Sigmoid colon (tissue), 7 donors: Measurements from ENCODE around the gene RANBP1. TPM values are rescaled to one million over a fixed set of nuclear protein-coding genes. Genes with fewer than 3 reads are reported as not detected.

ENCODE experiments used
- DNase-seq: peaks from one replicate; pipeline ENCODE4 v3.0.0-alpha.2; 2019
- H3K27ac ChIP-seq, 4 donors: fragments of 200-600 bp; sonication (generic); one replicate each; pipeline ENCODE4 v1.5.1; 2016 to 2019; ENCODE audit warnings: mild to moderate bottlenecking in 1 of 4
- H3K27me3 ChIP-seq, 3 donors: fragments of 200-600 bp; sonication (generic); one replicate each; pipeline ENCODE4 v1.5.1; 2019; ENCODE audit warnings: mild to moderate bottlenecking in 1 of 3
- H3K36me3 ChIP-seq, 4 donors: fragments of 200-600 bp; sonication (generic); one replicate each; pipeline ENCODE4 v1.5.1; 2016 to 2019
- H3K4me1 ChIP-seq, 4 donors: fragments of 200-600 bp; sonication (generic); one replicate each; pipeline ENCODE4 v1.5.1; 2017 to 2019
- H3K4me3 ChIP-seq, 4 donors: fragments of 200-600 bp; sonication (generic); one replicate each; pipeline ENCODE4 v1.5.1; 2017 to 2019; ENCODE audit warnings: mild to moderate bottlenecking in 2 of 4, moderate library complexity in 1 of 4
- H3K9me3 ChIP-seq, 4 donors: fragments of 200-600 bp in 3 of 4; sonication (generic) in 3 of 4; one replicate each; pipeline versions ENCODE4 v1.5.1 to v1.6.1; 2013 to 2019
- CTCF ChIP-seq, 4 experiments: fragments of 450-650 bp in 3 of 4; fragments of 200-600 bp in 1 of 4; IDR thresholded peaks; one replicate each; pipeline ENCODE4 v1.5.1; 2016 to 2019; ENCODE audit warnings: antibody characterized with exemption in 4 of 4, mild to moderate bottlenecking in 3 of 4, moderate library complexity in 2 of 4
- EP300 ChIP-seq, 4 donors: sonication (generic); formaldehyde crosslinking; IDR thresholded peaks; one replicate each; pipeline ENCODE4 v1.6.1; 2017; ENCODE audit warnings: antibody characterized with exemption in 4 of 4
- POLR2A ChIP-seq, 2 donors: fragments of 450-650 bp; IDR thresholded peaks; one replicate each; pipeline ENCODE4 v1.6.1; 2016; ENCODE audit warnings: antibody characterized with exemption in 2 of 2, mild to moderate bottlenecking in 2 of 2, moderate library complexity in 2 of 2
- POLR2AphosphoS5 ChIP-seq, 4 donors: sonication (generic); formaldehyde crosslinking; IDR thresholded peaks; one replicate each; pipeline ENCODE4 v1.6.1; 2017; ENCODE audit warnings: antibody characterized with exemption in 4 of 4
- WGBS, 2 donors: extraction: QIAGEN DNeasy Blood & Tissue Kit; methylation state at CpG; one replicate each; pipeline ENCODE4 v1.1.7; 2013; 5-methylcytosine and 5-hydroxymethylcytosine counted together
- intact Hi-C: fragments of 100-400 bp; cut with DNase I; formaldehyde crosslinking; loops from one replicate; pipeline ENCODE4 v1.15.1; 2023
- polyA plus RNA-seq, 3 donors: library from polyadenylated mRNA; stranded (reverse); fragments of 200-250 nt; gene quantifications; one replicate each; pipeline ENCODE4 v1.2.3, GENCODE V29; 2013
- total RNA-seq, 4 donors: library from RNA; depleted of rRNA; stranded (reverse); fragments of >200 nt; gene quantifications; one replicate each; pipeline ENCODE4 v1.1.0, GENCODE V29; 2016
- donor health status: healthy with polysubstance abuse.
- donor health status: Bipolar disorder and iron deficiency.
- donor health status: healthy.

RANBP1 gene
- total and polyA plus RNA-seq, 7 donors = 67.9 to 194 (median 154) TPM

GRCh38 chr22:20088263-20088648 is 27.6 kb upstream of the RANBP1 start:
- DNase-seq = no peak
- Histone ChIP-seq H3K27me3 (no peaks in the 10 kb centered on the region), H3K4me1 (peaks cover 0 to 28% (median 23%) of the 10 kb centered on the region in 4 donors), H3K9me3 (no peaks in the 10 kb centered on the region), H3K27ac (no peak overlapping the region), H3K4me3 (no peak overlapping the region), H3K36me3 (peaks cover 56 to 77% (median 66%) of the 10 kb centered on the region in 4 donors)
- TF ChIP-seq CTCF (IDR thresholded peaks at IDR 0.05) = no peak
- no peak for TF ChIP-seq POLR2A (IDR thresholded peaks at IDR 0.05)
- TF ChIP-seq POLR2AphosphoS5 (IDR thresholded peaks at IDR 0.05) = no peak
- TF ChIP-seq EP300 (IDR thresholded peaks at IDR 0.05) = no peak
- intact Hi-C loops = loop anchor here (10.0 kb wide), 1 partner anchor 113 kb away; no protein-coding TSS in a partner anchor
- 95 to 96% methylated on average over 8 of the region's 8 CpGs for WGBS, 2 donors

- Histone ChIP-seq H3K4me1 (peaks cover 0 to 16% (median 11%) of the 10 kb centered on the region in 4 donors), H3K4me3 (no peak overlapping the region), H3K36me3 (peaks cover 64 to 89% (median 73%) of the 10 kb centered on the region in 4 donors), H3K9me3 (no peaks in the 10 kb centered on the region), H3K27me3 (no peaks in the 10 kb centered on the region), H3K27ac (no peak overlapping the region)
- intact Hi-C loops = loop anchor here (10.0 kb wide), 1 partner anchor 115 kb away; no protein-coding TSS in a partner anchor
- 94 to 96% methylated on average over 17 of the region's 17 CpGs for WGBS, 2 donors
- no peak for DNase-seq
- TF ChIP-seq EP300 (IDR thresholded peaks at IDR 0.05) (no peak), CTCF (IDR thresholded peaks at IDR 0.05) (no peak), POLR2A (IDR thresholded peaks at IDR 0.05) (no peak), POLR2AphosphoS5 (IDR thresholded peaks at IDR 0.05) (no peak)
These were observed 26.5 kb upstream of the RANBP1 start for GRCh38 chr22:20089226-20089976.

GRCh38 chr22:20089977-20090729 is 25.8 kb upstream of the RANBP1 start:
- Histone ChIP-seq H3K4me3 (no peak overlapping the region), H3K36me3 (peaks cover 64 to 96% (median 80%) of the 10 kb centered on the region in 4 donors), H3K9me3 (no peaks in the 10 kb centered on the region), H3K27me3 (no peaks in the 10 kb centered on the region), H3K4me1 (peaks cover 0 to 9% (median 4%) of the 10 kb centered on the region in 4 donors), H3K27ac (no peak overlapping the region)
- intact Hi-C loops = loop anchor here (10.0 kb wide), 1 partner anchor 115 kb away; no protein-coding TSS in a partner anchor
- TF ChIP-seq EP300 (IDR thresholded peaks at IDR 0.05) (no peak), CTCF (IDR thresholded peaks at IDR 0.05) (no peak), POLR2A (IDR thresholded peaks at IDR 0.05) (no peak), POLR2AphosphoS5 (IDR thresholded peaks at IDR 0.05) (no peak)
- 94% methylated on average over 11 of the region's 11 CpGs for WGBS, 2 donors
- no peak for DNase-seq

GRCh38 chr22:20090730-20091240 is 25.1 kb upstream of the RANBP1 start:
- H3K36me3 ChIP-seq = peaks cover 62 to 100% (median 86%) of the 10 kb centered on the region in 4 donors
- DNase-seq = no peak
- no peaks in the 10 kb centered on the region for H3K9me3 ChIP-seq
- H3K4me3 ChIP-seq = no peak overlapping the region
- TF ChIP-seq EP300 (IDR thresholded peaks at IDR 0.05) = no peak
- no peak for TF ChIP-seq POLR2A (IDR thresholded peaks at IDR 0.05)
- no peak for TF ChIP-seq POLR2AphosphoS5 (IDR thresholded peaks at IDR 0.05)
- no peak for TF ChIP-seq CTCF (IDR thresholded peaks at IDR 0.05)
- no peaks in the 10 kb centered on the region for H3K27me3 ChIP-seq
- 86 to 94% methylated on average over 9 of the region's 9 CpGs for WGBS, 2 donors
- H3K27ac ChIP-seq = no peak overlapping the region
- H3K4me1 ChIP-seq = peaks cover 0 to 3% (median under 1%) of the 10 kb centered on the region in 4 donors
- intact Hi-C loops = no loop called here
